K562 (cell line): Measurements from ENCODE around the gene GXYLT2.

ENCODE experiments used
- ARNT ChIP-seq, 2 experiments: fragments of 450-650 bp; IDR thresholded peaks; 2 replicates each; pipeline ENCODE4 v1.6.1; 2016; ENCODE audit warnings: mild to moderate bottlenecking in 1 of 2
- CEBPB ChIP-seq: fragments of 450-650 bp; IDR thresholded peaks from 2 replicates; pipeline ENCODE4 v1.6.1; 2016; ENCODE audit warnings: missing genetic modification characterization, missing compliant biosample characterization
- GABPA ChIP-seq: fragments of 200-800 bp; sonication (Bioruptor generic); conservative IDR thresholded peaks from 2 replicates; pipeline ENCODE4 v1.6.1; 2016; ENCODE audit warnings: low read depth, missing genetic modification characterization, missing compliant biosample characterization
- SNIP1 ChIP-seq: fragments of 450-650 bp; IDR thresholded peaks from 2 replicates; pipeline ENCODE4 v1.7.1; 2017; ENCODE audit warnings: low read depth, mild to moderate bottlenecking
- SOX6 ChIP-seq: fragments of 450-650 bp; IDR thresholded peaks from 2 replicates; pipeline ENCODE4 v1.6.1; 2014; ENCODE audit warnings: mild to moderate bottlenecking
- ZNF583 ChIP-seq: fragments of 250-450 bp; sonication (Bioruptor Pico); IDR thresholded peaks from 2 replicates; pipeline ENCODE4 v1.4.0; 2020
- TF ChIP-seq, protein P1 (sequence below): sonication (generic); formaldehyde crosslinking; IDR thresholded peaks from 2 replicates; pipeline ENCODE4 v1.8.0; 2023; ENCODE audit warnings: mild to moderate bottlenecking, missing genetic modification reagents
- TF ChIP-seq, protein P2 (sequence below): fragments of 250-450 bp; sonication (Bioruptor Pico); IDR thresholded peaks from 2 replicates; pipeline ENCODE4 v1.8.0; 2021; ENCODE audit warnings: moderate library complexity, mild to moderate bottlenecking, inconsistent platforms
- TF ChIP-seq, protein P3 (sequence below): IDR thresholded peaks from 3 replicates; pipeline ENCODE4 v1.6.1; 2011; ENCODE audit warnings: borderline replicate concordance, mild to moderate bottlenecking; ENCODE audit not compliant: insufficient read length, insufficient read depth

DNA sequence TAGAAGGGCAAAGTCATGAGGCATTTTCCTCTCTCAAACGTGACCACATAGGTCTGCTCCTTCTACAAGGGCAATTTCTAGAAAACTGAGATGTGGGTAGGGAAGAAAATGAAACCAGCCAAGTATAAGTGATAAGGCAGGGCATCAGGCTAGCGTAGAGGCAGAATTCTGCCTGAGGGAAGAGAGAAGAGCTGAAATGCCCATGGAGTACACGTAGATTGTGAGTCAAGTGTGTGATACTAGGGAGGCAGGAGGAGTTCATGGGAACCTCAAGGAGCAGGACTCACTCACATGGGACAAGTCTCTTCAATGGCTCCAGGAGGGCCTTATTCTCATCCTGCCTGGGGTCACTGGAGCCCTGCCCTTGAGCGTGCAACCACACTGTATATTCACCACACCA lies 73.9 kb downstream of the GXYLT2 start:
- TF ChIP-seq, protein P1, sequence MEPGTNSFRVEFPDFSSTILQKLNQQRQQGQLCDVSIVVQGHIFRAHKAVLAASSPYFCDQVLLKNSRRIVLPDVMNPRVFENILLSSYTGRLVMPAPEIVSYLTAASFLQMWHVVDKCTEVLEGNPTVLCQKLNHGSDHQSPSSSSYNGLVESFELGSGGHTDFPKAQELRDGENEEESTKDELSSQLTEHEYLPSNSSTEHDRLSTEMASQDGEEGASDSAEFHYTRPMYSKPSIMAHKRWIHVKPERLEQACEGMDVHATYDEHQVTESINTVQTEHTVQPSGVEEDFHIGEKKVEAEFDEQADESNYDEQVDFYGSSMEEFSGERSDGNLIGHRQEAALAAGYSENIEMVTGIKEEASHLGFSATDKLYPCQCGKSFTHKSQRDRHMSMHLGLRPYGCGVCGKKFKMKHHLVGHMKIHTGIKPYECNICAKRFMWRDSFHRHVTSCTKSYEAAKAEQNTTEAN (CRISPR knock-in tag): no peak
- TF ChIP-seq, protein P2, sequence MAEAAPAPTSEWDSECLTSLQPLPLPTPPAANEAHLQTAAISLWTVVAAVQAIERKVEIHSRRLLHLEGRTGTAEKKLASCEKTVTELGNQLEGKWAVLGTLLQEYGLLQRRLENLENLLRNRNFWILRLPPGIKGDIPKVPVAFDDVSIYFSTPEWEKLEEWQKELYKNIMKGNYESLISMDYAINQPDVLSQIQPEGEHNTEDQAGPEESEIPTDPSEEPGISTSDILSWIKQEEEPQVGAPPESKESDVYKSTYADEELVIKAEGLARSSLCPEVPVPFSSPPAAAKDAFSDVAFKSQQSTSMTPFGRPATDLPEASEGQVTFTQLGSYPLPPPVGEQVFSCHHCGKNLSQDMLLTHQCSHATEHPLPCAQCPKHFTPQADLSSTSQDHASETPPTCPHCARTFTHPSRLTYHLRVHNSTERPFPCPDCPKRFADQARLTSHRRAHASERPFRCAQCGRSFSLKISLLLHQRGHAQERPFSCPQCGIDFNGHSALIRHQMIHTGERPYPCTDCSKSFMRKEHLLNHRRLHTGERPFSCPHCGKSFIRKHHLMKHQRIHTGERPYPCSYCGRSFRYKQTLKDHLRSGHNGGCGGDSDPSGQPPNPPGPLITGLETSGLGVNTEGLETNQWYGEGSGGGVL (CRISPR knock-in tag): no peak
- no peak for TF ChIP-seq GABPA (tag)
- no peak for TF ChIP-seq CEBPB (tag)
- TF ChIP-seq ZNF583 (CRISPR knock-in tag): no peak
- TF ChIP-seq, protein P3, sequence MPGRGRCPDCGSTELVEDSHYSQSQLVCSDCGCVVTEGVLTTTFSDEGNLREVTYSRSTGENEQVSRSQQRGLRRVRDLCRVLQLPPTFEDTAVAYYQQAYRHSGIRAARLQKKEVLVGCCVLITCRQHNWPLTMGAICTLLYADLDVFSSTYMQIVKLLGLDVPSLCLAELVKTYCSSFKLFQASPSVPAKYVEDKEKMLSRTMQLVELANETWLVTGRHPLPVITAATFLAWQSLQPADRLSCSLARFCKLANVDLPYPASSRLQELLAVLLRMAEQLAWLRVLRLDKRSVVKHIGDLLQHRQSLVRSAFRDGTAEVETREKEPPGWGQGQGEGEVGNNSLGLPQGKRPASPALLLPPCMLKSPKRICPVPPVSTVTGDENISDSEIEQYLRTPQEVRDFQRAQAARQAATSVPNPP: no peak
- no peak for TF ChIP-seq SOX6
- no peak for TF ChIP-seq SNIP1
- TF ChIP-seq ARNT (IDR thresholded peaks at IDR 0.05): no peak
